GM23338 (cell line): Measurements from ENCODE around the gene HGD. TPM values are rescaled to one million over a fixed set of nuclear protein-coding genes. Genes with fewer than 3 reads are reported as not detected.
A peak's percentile ranks its signal among the peaks of the same experiment; 100 is the strongest.

Experiments used
- ATAC-seq: fragments of 200-7000 bp; cut with Tn5 transposase; 3 replicates; pipeline ENCODE4 v1.9.1; 2020
- DNase-seq: peaks from one replicate; pipeline ENCODE4 v3.0.0-alpha.2; 2015; ENCODE audit warnings: low spot score
- H2AFZ ChIP-seq: fragments of 200-600 bp; sonication (generic); 2 replicates; pipeline ENCODE4 v1.8.0; 2016; ENCODE audit warnings: antibody characterized with exemption, mild to moderate bottlenecking, moderate library complexity
- H3F3A ChIP-seq: fragments of 200-600 bp; sonication (generic); replicated peaks from 2 replicates; pipeline ENCODE4 v1.8.0; 2017; ENCODE audit warnings: antibody characterized with exemption, mixed run types, low read depth
- H3K27ac ChIP-seq: fragments of 200-600 bp; sonication (generic); 2 replicates; pipeline ENCODE4 v1.6.1; 2016; ENCODE audit warnings: low read depth
- H3K27me3 ChIP-seq: fragments of 200-600 bp; sonication (generic); 2 replicates; pipeline ENCODE4 v1.8.0; 2016; ENCODE audit warnings: mild to moderate bottlenecking, mixed run types, moderate library complexity; ENCODE audit not compliant: insufficient read depth
- H3K36me3 ChIP-seq: fragments of 200-600 bp; sonication (generic); 2 replicates; pipeline ENCODE4 v1.8.0; 2016; ENCODE audit warnings: mild to moderate bottlenecking; ENCODE audit not compliant: insufficient read depth
- H3K4me1 ChIP-seq: fragments of 200-600 bp; sonication (generic); 2 replicates; pipeline ENCODE4 v1.8.0; 2016; ENCODE audit warnings: mild to moderate bottlenecking, moderate library complexity; ENCODE audit not compliant: insufficient read depth
- H3K4me2 ChIP-seq: fragments of 200-600 bp; sonication (generic); 2 replicates; pipeline ENCODE4 v1.7.1; 2017; ENCODE audit warnings: mixed run types
- H3K4me3 ChIP-seq: fragments of 200-600 bp; sonication (generic); 2 replicates; pipeline ENCODE4 v1.6.1; 2016; ENCODE audit warnings: mixed run types
- H3K79me2 ChIP-seq: fragments of 200-600 bp; sonication (generic); replicated peaks from 2 replicates; pipeline ENCODE4 v1.8.0; 2017; ENCODE audit warnings: mild to moderate bottlenecking; ENCODE audit not compliant: insufficient read depth
- H3K9me2 ChIP-seq: fragments of 200-600 bp; sonication (generic); 2 replicates; pipeline ENCODE4 v1.8.0; 2017; ENCODE audit not compliant: insufficient read depth
- H4K20me1 ChIP-seq: fragments of 200-600 bp; sonication (generic); replicated peaks from 2 replicates; pipeline ENCODE4 v1.8.0; 2017; ENCODE audit warnings: mild to moderate bottlenecking; ENCODE audit not compliant: insufficient read depth
- H3K27ac Mint-ChIP-seq: 2 replicates; pipeline ENCODE4 v1.8.0; 2020; ENCODE audit warnings: inconsistent platforms, mild to moderate bottlenecking, moderate library complexity, mixed read lengths
- H3K27me3 Mint-ChIP-seq: 3 replicates; pipeline ENCODE4 v1.8.0; 2022; ENCODE audit warnings: low read depth, mild to moderate bottlenecking, moderate library complexity, mixed read lengths, inconsistent platforms; ENCODE audit not compliant: insufficient read depth, poor library complexity
- H3K36me3 Mint-ChIP-seq: 3 replicates; pipeline ENCODE4 v1.8.0; 2021; ENCODE audit warnings: low read depth, mild to moderate bottlenecking, inconsistent platforms, moderate library complexity, mixed read lengths
- H3K4me1 Mint-ChIP-seq: 3 replicates; pipeline ENCODE4 v1.8.0; 2020; ENCODE audit warnings: mild to moderate bottlenecking, inconsistent platforms, mixed read lengths
- H3K4me3 Mint-ChIP-seq: 3 replicates; pipeline ENCODE4 v1.8.0; 2021; ENCODE audit warnings: moderate library complexity, mild to moderate bottlenecking, inconsistent platforms, mixed read lengths
- H3K9me3 Mint-ChIP-seq: 3 replicates; pipeline ENCODE4 v1.8.0; 2020; ENCODE audit warnings: moderate library complexity, mild to moderate bottlenecking, inconsistent platforms, mixed read lengths
- CREB1 ChIP-seq: fragments of 250-450 bp; sonication (Bioruptor Pico); IDR thresholded peaks from 2 replicates; pipeline ENCODE4 v1.5.0; 2020; ENCODE audit warnings: low read depth, mild to moderate bottlenecking, moderate library complexity
- EZH2 ChIP-seq: fragments of 200-600 bp; sonication (generic); IDR thresholded peaks from one replicate; pipeline ENCODE4 v1.8.0; 2017; ENCODE audit warnings: antibody characterized with exemption, mild to moderate bottlenecking, low read depth; ENCODE audit not compliant: unreplicated experiment
- JUNB ChIP-seq: IDR thresholded peaks from one replicate; pipeline ENCODE4 v1.6.1; 2016; ENCODE audit warnings: antibody characterized with exemption; ENCODE audit not compliant: unreplicated experiment
- NANOG ChIP-seq: IDR thresholded peaks from 2 replicates; pipeline ENCODE4 v1.6.1; 2016; ENCODE audit warnings: antibody characterized with exemption, borderline replicate concordance
- STAT1 ChIP-seq: IDR thresholded peaks from one replicate; pipeline ENCODE4 v1.6.1; 2016; ENCODE audit warnings: antibody characterized with exemption; ENCODE audit not compliant: unreplicated experiment
- ZNF331 ChIP-seq: fragments of 250-450 bp; sonication (Bioruptor Pico); IDR thresholded peaks from 2 replicates; pipeline ENCODE4 v1.5.0; 2020; ENCODE audit warnings: low read depth, mild to moderate bottlenecking, moderate library complexity
- polyA plus RNA-seq: library from polyadenylated mRNA; unstranded; fragments of >200 nt; fragmentation: Nextera tagmentation; extraction: Ambion mirVana; gene quantifications from 2 replicates; pipeline ENCODE4 v1.2.1, GENCODE V29; 2016
- total RNA-seq: library from RNA; depleted of rRNA; stranded (reverse); fragments of >200 nt; shearing (Covaris generic); gene quantifications from 2 replicates; pipeline ENCODE4 v1.2.3, GENCODE V29; 2014
- TF ChIP-seq, protein P1 (sequence below): fragments of 250-450 bp; sonication (Bioruptor Pico); IDR thresholded peaks from 2 replicates; pipeline ENCODE4 v1.5.0; 2020; ENCODE audit warnings: mild to moderate bottlenecking, moderate library complexity
- TF ChIP-seq, protein P2 (sequence below): IDR thresholded peaks from one replicate; pipeline ENCODE4 v1.6.1; 2018; ENCODE audit warnings: antibody characterized with exemption; ENCODE audit not compliant: unreplicated experiment
- TF ChIP-seq, protein P3 (sequence below): IDR thresholded peaks from 2 replicates; pipeline ENCODE4 v1.6.1; 2016; ENCODE audit warnings: antibody characterized with exemption

HGD gene
- total and polyA plus RNA-seq, 2 experiments from 2014 or later, result not detected

DNA sequence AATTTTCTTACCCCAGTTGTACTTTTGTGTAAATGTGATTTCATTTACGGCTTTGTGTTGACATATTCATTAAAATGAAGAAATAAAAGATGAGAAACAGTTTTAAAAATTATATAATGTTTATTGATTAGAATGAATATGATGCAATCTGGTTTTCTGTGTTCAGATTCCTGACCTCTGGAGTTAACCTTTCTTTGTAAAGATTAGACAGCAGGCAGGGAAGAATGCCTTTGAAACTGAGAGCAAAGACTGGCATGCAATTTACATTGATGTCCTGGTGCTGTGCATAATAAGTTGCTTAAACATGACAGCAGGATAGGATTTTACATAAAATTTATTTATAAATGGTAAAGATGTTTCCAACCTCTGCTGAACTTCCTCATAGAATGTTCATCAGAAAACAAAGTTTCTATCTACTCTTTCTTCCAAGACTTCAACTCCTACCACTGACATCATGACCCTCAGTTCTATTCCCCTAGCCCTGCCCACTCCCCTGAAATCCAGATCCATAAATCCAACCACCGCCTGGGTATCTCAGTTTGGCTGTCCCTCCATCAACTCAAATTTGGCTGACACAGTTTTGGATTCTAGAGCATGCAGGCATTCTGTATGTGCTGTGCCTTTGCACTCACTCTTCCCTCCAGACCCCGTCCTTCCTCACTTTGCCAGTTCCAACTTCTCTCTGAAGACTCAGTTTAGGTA lies 1.7 kb downstream of the HGD start:
- Histone ChIP-seq H2AFZ (no peak overlapping the region), H3K4me1 (peaks cover 39% of the 10 kb centered on the region), H3K4me3 (no peak overlapping the region), H3K27me3 (no peaks in the 10 kb centered on the region), H3K27ac (peak overlapping the region; percentile 98), H3F3A (0 out of 2 replicates have a peak, but pooled peaks cover 4% of the 10 kb centered on the region), H3K4me2 (peak overlapping the region; percentile 46; the same call in 1 of the 2 replicates), H3K9me2 (0 out of 2 replicates have a peak, but pooled peaks cover 6% of the 10 kb centered on the region), H3K79me2 (no peaks in the 10 kb centered on the region), H3K36me3 (no peaks in the 10 kb centered on the region), H4K20me1 (no peaks in the 10 kb centered on the region)
- Mint-ChIP-seq H3K27ac (peak overlapping the region; percentile 94), H3K27me3 (peaks cover 6% of the 10 kb centered on the region), H3K36me3 (peaks cover 16% of the 10 kb centered on the region), H3K4me3 (no peak overlapping the region), H3K9me3 (peaks cover 9% of the 10 kb centered on the region), H3K4me1 (peaks cover 65% of the 10 kb centered on the region)
- TF ChIP-seq EZH2 (no peak), NANOG (0 out of 2 replicates have a peak, but pooled peaks have one; percentile 12)
- TF ChIP-seq, protein P1, sequence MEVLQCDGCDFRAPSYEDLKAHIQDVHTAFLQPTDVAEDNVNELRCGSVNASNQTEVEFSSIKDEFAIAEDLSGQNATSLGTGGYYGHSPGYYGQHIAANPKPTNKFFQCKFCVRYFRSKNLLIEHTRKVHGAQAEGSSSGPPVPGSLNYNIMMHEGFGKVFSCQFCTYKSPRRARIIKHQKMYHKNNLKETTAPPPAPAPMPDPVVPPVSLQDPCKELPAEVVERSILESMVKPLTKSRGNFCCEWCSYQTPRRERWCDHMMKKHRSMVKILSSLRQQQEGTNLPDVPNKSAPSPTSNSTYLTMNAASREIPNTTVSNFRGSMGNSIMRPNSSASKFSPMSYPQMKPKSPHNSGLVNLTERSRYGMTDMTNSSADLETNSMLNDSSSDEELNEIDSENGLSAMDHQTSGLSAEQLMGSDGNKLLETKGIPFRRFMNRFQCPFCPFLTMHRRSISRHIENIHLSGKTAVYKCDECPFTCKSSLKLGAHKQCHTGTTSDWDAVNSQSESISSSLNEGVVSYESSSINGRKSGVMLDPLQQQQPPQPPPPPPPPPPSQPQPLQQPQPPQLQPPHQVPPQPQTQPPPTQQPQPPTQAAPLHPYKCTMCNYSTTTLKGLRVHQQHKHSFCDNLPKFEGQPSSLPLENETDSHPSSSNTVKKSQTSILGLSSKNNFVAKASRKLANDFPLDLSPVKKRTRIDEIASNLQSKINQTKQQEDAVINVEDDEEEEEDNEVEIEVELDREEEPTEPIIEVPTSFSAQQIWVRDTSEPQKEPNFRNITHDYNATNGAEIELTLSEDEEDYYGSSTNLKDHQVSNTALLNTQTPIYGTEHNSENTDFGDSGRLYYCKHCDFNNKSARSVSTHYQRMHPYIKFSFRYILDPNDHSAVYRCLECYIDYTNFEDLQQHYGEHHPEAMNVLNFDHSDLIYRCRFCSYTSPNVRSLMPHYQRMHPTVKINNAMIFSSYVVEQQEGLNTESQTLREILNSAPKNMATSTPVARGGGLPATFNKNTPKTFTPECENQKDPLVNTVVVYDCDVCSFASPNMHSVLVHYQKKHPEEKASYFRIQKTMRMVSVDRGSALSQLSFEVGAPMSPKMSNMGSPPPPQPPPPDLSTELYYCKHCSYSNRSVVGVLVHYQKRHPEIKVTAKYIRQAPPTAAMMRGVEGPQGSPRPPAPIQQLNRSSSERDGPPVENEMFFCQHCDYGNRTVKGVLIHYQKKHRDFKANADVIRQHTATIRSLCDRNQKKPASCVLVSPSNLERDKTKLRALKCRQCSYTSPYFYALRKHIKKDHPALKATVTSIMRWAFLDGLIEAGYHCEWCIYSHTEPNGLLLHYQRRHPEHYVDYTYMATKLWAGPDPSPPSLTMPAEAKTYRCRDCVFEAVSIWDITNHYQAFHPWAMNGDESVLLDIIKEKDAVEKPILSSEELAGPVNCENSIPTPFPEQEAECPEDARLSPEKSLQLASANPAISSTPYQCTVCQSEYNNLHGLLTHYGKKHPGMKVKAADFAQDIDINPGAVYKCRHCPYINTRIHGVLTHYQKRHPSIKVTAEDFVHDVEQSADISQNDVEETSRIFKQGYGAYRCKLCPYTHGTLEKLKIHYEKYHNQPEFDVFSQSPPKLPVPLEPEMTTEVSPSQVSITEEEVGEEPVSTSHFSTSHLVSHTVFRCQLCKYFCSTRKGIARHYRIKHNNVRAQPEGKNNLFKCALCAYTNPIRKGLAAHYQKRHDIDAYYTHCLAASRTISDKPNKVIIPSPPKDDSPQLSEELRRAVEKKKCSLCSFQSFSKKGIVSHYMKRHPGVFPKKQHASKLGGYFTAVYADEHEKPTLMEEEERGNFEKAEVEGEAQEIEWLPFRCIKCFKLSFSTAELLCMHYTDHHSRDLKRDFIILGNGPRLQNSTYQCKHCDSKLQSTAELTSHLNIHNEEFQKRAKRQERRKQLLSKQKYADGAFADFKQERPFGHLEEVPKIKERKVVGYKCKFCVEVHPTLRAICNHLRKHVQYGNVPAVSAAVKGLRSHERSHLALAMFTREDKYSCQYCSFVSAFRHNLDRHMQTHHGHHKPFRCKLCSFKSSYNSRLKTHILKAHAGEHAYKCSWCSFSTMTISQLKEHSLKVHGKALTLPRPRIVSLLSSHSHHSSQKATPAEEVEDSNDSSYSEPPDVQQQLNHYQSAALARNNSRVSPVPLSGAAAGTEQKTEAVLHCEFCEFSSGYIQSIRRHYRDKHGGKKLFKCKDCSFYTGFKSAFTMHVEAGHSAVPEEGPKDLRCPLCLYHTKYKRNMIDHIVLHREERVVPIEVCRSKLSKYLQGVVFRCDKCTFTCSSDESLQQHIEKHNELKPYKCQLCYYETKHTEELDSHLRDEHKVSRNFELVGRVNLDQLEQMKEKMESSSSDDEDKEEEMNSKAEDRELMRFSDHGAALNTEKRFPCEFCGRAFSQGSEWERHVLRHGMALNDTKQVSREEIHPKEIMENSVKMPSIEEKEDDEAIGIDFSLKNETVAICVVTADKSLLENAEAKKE (CRISPR knock-in tag), result 0 out of 2 replicates have a peak, but pooled peaks have one; percentile 20
- ATAC-seq (no peak), DNase-seq (peak; percentile 15)

DNA sequence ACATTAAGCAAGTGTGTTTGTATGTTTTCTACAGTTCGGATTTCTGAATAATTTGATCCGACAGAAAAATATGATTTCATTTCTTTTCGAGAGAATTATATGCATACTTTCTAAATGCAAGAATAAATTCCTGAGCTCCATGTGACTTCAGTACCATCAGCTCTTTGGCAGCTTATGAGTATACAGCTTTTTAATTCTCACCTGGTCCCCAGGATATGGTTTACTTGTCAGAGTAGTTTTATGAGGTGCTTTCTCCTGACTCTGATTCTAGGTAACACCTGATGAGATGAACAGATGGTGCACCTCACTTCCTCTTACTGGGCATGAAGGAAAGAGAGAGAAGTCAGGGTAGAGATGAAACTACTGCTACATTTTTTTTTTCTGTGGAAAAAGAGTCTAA lies 3.1 kb downstream of the HGD start:
- Histone ChIP-seq H3K4me1 (peaks cover 39% of the 10 kb centered on the region), H3K4me3 (no peak overlapping the region), H2AFZ (no peak overlapping the region), H3K27ac (peak overlapping the region; percentile 98), H3K27me3 (no peaks in the 10 kb centered on the region), H4K20me1 (no peaks in the 10 kb centered on the region), H3K36me3 (no peaks in the 10 kb centered on the region), H3K9me2 (0 out of 2 replicates have a peak, but pooled peaks cover 6% of the 10 kb centered on the region), H3K4me2 (peak overlapping the region; percentile 48), H3K79me2 (no peaks in the 10 kb centered on the region), H3F3A (0 out of 2 replicates have a peak, but pooled peaks cover 4% of the 10 kb centered on the region)
- Mint-ChIP-seq H3K9me3 (peaks cover 9% of the 10 kb centered on the region), H3K27me3 (peaks cover 6% of the 10 kb centered on the region), H3K27ac (peak overlapping the region; percentile 99), H3K4me1 (peaks cover 71% of the 10 kb centered on the region), H3K36me3 (peaks cover 16% of the 10 kb centered on the region), H3K4me3 (no peak overlapping the region)
- no peak for ATAC-seq
- DNase-seq, result no peak
- TF ChIP-seq JUNB, result no peak
- TF ChIP-seq, protein P2, sequence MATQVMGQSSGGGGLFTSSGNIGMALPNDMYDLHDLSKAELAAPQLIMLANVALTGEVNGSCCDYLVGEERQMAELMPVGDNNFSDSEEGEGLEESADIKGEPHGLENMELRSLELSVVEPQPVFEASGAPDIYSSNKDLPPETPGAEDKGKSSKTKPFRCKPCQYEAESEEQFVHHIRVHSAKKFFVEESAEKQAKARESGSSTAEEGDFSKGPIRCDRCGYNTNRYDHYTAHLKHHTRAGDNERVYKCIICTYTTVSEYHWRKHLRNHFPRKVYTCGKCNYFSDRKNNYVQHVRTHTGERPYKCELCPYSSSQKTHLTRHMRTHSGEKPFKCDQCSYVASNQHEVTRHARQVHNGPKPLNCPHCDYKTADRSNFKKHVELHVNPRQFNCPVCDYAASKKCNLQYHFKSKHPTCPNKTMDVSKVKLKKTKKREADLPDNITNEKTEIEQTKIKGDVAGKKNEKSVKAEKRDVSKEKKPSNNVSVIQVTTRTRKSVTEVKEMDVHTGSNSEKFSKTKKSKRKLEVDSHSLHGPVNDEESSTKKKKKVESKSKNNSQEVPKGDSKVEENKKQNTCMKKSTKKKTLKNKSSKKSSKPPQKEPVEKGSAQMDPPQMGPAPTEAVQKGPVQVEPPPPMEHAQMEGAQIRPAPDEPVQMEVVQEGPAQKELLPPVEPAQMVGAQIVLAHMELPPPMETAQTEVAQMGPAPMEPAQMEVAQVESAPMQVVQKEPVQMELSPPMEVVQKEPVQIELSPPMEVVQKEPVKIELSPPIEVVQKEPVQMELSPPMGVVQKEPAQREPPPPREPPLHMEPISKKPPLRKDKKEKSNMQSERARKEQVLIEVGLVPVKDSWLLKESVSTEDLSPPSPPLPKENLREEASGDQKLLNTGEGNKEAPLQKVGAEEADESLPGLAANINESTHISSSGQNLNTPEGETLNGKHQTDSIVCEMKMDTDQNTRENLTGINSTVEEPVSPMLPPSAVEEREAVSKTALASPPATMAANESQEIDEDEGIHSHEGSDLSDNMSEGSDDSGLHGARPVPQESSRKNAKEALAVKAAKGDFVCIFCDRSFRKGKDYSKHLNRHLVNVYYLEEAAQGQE, result no peak
- TF ChIP-seq, protein P3, sequence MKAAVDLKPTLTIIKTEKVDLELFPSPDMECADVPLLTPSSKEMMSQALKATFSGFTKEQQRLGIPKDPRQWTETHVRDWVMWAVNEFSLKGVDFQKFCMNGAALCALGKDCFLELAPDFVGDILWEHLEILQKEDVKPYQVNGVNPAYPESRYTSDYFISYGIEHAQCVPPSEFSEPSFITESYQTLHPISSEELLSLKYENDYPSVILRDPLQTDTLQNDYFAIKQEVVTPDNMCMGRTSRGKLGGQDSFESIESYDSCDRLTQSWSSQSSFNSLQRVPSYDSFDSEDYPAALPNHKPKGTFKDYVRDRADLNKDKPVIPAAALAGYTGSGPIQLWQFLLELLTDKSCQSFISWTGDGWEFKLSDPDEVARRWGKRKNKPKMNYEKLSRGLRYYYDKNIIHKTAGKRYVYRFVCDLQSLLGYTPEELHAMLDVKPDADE, result no peak
- TF ChIP-seq EZH2, result no peak
- no peak for TF ChIP-seq ZNF331
- no peak for TF ChIP-seq STAT1
- no peak for TF ChIP-seq CREB1 (CRISPR knock-in tag)
